NCI-H69 (cell line): Measurements from ENCODE around the gene KIT.

Source experiments
- DNase-seq: peaks from one replicate; lab custom pipeline; 2025; lab: John Stamatoyannopoulos, UW

Gene KIT

DNA sequence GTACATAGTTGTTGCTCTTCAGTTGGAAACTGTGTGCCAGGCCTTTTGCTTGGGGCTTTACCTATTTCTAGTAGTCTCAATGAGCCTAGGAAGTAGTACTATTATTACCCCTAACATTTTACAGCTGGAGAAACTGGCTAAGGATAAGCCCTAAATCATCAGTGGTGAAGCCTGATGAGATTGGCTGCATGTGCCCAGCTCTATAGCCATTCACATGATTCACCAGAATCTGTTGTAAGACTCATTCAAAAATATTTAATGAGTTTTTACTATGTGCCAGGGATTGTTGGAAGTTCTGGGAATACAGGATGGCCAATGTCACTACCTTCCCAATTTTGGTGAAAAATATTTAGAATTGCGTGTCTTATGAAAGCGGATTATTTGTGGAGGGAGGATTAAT, 2.8 kb downstream of the KIT start:
- no peak for DNase-seq

DNA sequence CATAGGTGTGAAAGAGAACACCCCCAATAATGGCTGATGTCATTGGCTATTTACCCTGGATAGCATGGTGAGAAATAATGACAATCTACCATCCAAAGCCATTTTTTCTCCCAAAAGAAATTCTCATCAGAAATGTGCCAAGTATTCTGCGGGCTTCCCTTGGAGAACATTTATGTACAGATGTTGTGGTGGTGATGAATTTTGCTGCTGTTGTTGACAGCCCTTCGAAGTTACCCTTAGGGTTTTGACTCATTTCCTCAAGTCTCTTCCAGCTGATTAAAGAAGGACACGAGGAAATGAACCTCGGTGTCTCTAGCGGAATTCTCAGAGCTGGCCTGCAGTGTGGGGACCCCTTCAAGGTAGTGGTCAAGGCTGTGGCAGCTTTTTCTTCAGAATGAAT, 3.4 kb downstream of the KIT start:
- DNase-seq, result no peak

DNA sequence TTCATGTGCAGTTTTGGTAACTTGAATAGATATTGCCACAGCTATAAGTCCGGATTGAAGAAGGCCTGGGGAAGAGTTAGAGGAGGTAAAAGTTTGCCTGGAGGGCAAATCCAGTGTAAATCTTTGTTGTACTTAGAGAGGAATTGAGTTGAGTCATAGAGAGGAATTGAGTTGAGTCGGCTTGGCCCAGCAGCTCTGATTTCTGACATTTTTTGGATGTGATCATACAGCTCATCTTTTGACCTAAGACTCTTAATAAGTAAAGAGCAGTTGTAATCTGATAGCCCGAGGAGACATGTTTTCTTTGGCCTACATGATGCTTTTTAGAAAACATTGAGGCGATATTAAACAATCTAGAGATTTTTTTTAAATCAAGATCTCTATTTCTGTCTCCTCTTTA, 3.9 kb downstream of the KIT start:
- DNase-seq, result no peak

DNA sequence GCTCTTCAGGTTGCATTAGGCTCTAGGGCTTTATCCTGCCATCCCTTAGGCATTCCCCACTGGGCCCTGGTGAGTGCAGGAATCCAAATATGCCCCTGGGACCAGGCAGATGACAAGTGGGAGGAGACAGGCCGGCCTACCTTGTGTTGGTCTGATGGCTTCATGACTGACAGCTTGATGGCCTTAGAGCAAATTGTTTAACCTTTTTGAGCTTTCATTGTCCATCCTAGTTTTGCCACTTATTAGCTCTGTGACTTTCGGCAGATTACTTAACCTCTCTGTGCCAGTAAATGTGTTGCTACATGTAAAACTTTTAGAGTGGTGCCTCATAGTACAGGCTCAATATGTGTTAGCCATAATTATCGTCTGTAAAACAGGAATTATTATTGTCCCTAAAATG, 4.4 kb downstream of the KIT start:
- no peak for DNase-seq

- peak; percentile 31 for DNase-seq
These were observed 5.3 kb downstream of the KIT start for GRCh38 chr4:54662901-54663585.

DNA sequence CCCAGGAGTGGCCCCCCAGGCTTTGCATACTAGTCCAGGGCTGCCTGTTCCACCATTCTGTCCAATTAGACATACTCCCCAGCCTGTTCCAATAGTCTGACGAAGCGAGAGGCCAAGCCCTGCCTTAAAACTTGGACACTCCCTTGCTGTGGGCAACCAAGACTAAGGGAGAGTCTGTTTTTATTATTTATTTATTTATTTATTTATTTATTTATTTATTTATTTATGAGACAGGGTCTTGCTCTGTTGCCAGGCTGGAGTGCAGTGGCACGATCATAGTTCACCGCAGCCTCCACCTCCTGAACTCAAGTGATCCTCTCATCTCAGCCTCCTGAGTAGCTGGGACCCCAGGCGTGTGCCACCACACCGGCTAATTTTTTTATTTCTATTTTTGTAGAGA, 6.6 kb downstream of the KIT start:
- DNase-seq, result no peak

DNA sequence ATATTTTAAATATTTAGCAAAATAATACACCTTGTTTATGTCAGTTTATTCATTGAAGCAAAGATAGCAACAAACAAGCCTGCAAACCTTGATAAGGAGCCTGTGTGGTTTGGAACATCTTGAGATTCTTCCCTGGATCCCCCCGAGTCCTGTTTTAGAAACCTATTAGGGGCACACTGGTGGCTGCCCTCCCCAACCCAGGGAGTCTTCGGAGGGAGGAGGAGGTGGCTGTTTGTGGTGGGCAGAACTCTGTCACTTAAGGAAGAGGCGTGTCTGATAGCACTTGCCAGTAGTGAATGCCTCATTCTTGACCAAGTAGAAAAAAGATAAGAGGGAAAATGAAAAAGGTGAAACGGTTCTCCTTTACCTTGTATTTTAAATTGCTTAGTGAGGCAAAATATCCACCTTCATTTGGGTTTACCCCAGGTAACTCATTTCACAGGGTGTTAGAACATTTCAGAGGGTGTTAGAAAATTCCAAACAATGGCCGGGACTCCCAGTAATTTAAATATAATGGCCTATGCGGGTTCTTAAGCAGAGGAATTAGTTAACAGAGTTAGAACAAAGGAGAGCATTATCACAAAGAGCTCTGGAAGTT, 10.4 kb downstream of the KIT start:
- DNase-seq, result no peak

- DNase-seq, result no peak
These were observed 12.1 kb downstream of the KIT start for GRCh38 chr4:54669831-54670230.

DNA sequence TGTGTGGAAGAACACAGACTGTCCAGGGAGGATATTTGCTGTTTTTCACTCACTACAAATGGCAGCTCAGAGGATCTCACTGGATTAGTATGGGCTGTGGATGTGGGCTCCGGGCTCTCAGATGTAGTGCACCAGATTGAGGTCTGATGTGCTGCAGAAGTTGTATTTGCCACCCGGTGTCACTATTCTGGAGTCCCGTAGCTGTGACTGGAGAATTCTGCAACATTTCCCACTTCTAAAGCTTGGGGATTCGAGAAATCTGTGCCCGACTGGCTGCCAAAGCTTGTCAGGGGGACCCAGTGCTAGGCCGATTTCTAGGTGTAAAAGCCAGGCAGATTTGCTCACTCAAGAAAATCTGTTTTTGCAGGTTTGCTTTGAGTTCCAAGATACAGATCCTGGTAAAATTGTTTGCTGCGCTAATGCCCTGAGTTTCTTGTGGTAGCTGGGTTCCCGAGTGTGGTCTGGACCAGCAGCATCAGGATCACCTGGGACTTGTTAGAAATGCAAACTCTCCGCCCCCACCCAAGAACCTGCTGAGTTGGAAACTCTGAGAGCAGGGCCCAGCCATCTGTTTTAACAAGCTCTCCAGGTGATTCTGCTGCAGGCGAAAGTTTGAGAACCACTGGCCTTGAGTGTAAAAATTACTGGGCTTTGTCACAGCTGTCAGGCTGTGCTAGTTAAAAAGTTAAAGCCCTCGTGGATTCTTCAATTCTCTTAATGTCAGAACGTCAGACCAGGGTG, 18.1 kb downstream of the KIT start:
- DNase-seq, result peak; percentile 74

DNA sequence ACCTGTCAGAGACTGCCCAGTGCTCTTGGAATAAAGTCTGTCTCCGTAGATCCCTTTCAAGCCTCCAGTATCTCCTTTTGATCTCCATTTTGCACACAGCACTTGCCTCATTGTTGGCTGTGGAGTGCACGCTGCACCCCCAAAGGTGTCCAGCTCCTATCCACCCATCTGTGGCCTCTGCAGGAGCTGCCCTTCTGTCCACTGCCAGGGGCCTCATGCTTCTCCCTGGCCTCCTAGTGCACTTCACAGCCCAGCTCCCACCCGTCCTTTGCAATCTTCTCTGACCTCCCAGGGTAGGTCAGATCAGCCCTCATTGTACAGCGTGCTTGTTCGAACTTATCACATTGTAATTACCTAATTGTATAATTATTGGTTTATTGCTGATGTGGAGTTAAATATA, 18.9 kb downstream of the KIT start:
- peak; percentile 73 for DNase-seq

DNA sequence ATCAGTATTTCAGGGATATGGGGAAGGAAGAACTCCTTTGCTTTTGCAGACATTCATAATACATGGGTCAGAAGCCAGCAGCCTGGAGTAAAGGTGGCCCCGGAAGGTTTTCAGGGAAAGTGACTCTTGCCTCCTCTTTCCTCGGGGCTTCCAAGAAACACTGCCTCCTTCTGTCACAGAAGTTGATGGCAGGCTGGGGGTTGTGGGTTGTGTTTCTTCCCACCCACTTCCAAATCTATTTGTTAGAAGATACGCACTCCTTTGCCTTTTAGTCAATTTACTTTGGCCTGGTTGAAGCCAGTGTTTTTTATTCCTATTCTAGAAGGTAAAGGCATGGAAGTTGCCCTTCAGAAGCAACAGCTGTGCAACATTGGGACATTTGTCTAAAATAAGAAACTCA, 19.7 kb downstream of the KIT start:
- DNase-seq, result peak; percentile 17

GRCh38 chr4:54677853-54678650, 20.3 kb downstream of the KIT start:
- no peak for DNase-seq

- DNase-seq, result no peak
These were observed 21.1 kb downstream of the KIT start for GRCh38 chr4:54678826-54679225.

DNA sequence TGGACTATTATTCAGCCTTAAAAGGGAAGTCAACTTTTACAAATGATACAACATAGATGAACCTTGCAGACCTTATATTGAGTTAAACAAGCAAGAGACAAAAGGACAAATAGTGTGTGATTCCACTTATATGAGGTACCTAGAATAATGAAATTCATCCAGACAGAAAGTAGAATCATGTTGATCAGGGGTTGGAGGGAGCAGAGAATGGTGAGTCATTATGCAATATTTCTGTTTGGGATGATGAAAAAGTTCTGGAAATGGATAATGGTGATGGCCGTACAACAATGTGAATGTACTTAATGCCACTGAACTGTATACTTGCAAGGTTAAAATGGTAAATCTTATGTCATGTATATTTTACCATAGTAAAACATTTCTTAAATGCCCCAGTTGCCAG, 22.1 kb downstream of the KIT start:
- no peak for DNase-seq

DNA sequence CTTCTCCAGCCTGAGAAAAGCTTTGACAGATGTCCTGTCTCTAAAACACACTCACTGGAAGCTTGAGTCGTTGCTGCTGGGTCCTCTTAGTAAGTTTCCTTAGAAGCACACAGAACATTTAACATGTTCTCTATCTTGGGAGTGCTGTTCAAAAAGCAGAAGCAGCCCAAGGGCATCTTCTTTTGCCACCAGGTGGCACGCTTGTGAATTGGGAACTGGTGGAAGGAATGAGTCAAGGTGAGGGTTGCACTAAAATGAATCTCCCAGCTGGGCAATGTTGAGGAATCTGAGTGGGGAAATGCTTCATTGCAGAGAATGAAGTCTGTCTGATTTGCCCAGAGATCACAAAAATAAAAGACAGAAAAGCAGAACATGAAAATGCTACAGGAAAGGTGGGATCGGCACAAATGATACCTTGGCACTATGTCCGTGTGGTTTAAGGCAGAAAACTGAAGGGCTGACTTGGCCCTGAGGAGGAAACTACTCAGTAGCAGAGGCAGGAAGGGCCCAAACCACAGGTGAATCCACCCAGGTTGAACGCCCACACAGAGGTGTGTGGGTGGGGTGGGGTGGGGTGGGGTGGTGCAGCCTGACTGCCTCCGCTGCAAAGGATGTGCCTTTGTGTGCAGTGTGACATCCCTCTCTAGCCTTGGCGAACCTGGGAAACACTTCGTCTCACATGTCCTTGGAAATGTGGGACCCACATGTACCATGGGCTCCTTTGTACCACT, 26.0 kb downstream of the KIT start:
- peak; percentile 11 for DNase-seq

DNA sequence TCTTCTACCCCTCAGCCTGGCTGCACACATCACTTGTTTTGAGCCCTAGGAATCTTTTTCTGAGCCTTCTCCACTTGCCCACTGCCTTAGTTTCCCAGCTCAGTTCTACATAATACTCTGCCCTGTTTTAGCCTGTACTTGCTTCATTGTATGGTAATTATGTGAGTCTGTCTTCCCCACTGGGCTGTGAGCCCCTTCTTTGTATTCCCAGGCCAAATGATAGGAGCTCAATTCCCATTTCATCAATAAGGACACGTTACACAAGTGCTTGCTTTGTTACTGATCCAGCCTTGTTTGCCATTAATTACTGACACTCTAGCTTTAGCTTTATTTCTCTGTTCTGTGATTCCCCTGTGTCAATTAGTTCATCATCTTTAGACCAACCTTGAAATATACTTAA, 28.1 kb downstream of the KIT start:
- DNase-seq, result no peak

DNA sequence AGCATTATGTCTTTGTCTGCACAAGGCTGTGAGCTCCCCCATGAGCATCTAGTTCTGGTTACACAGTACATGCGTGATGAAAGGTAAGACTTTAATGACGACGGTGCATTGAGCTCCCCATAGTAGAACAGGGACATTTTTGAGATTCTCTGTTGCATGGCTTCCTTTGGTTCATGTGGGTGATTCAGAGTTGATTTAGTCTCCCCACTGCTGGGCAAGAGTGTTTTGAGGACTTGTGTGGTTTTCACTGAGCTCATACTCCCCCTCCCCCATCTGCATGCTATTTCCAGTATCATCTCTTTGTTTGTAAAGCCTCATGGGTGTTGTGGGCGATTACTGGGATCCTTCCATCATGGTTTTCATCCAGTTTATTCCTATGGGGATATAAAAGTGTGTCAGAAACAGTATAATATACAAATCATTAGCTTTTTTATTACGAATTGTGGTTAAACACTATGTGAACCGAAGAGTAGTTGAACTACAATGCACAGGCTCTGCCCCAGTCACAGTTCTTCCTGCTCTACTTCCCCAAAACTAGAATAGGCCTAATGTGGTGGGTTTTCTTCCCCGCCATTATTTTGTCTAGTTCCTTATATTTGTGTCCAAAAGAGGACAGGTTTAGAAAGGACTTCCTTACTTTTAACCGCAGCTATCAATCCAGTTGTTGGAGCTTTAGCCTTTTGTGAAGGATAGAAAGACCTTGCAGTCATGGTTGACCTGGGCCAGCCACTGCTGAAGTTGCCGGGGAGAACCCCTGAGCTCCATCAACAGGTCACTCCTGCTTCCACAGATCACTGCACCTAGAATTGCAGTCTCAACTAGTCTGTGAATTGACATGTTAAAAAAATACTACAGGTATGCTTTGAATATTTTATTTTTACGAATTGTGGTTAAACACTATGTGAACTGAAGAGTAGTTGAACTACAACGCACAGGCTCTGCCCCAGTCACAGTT, 30.4 kb downstream of the KIT start:
- DNase-seq, result no peak

DNA sequence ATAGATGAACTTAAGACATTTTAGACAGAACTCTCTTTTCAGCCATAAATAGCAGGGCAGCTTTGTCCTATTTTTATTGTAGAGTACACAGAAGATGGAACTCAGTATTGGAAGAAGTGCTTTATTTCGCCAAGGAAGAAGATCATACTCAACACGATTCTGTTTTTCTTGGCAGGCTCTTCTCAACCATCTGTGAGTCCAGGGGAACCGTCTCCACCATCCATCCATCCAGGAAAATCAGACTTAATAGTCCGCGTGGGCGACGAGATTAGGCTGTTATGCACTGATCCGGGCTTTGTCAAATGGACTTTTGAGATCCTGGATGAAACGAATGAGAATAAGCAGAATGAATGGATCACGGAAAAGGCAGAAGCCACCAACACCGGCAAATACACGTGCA, 37.6 kb downstream of the KIT start:
- DNase-seq, result no peak

- DNase-seq, result no peak
These were observed 38.0 kb downstream of the KIT start for GRCh38 chr4:54695788-54696187.

DNA sequence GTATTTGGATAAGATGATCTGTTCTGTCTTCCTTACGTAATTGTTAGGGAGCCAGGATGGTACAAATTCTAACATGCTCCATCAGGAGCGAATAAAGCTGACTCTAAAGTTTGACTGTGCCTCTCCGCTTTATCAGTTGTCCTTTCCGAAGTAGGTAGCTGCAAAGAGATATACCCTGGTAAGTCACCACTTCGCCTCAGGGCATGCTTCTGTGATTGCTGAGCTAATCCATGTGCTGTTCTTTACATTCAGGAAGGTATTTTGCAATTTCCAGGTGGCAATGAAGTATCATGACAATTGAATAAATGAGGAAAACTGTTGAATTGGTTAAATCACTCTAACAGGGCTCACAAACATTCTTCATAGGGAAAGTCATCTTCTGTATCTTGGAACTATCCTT, 38.9 kb downstream of the KIT start:
- no peak for DNase-seq

GRCh38 chr4:54700986-54701385, 43.2 kb downstream of the KIT start:
- DNase-seq, result peak; percentile 71
